ENCODE measurements around the gene FAM50B. TPM values are rescaled to one million over a fixed set of nuclear protein-coding genes. Genes with fewer than 3 reads are reported as not detected.

The FAM50B gene
- total and polyA plus RNA-seq, 2 of the 13 experiments (the other 11 are each of a cell fraction or from before 2014, with no cell fraction given), result 0.05 TPM; not detected in 1

GRCh38 chr6:3800850-3801591, 48.2 kb upstream of the FAM50B start (continued):
- TF ChIP-seq HNF4G (IDR thresholded peaks at IDR 0.05; ENCODE audit: borderline replicate concordance, low read depth, low read length) (no peak), HNF4G (CRISPR knock-in tag; IDR thresholded peaks at IDR 0.05; ENCODE audit: borderline replicate concordance, low read depth) (no peak), ZNF180 (CRISPR knock-in tag; IDR thresholded peaks at IDR 0.05; ENCODE audit: borderline replicate concordance, low read depth) (no peak), SNAPC5 (CRISPR knock-in tag; IDR thresholded peaks at IDR 0.05; ENCODE audit: borderline replicate concordance) (no peak), ISX (CRISPR knock-in tag; conservative IDR thresholded peaks at IDR 0.05) (no peak), WIZ (CRISPR knock-in tag; IDR thresholded peaks at IDR 0.05) (no peak), ZNF770 (CRISPR knock-in tag; IDR thresholded peaks at IDR 0.05) (0 out of 2 replicates have a peak, but pooled peaks have one; percentile 13), MAF1 (CRISPR knock-in tag; IDR thresholded peaks at IDR 0.05; ENCODE audit: borderline replicate concordance) (no peak), SOX13 (IDR thresholded peaks at IDR 0.05) (no peak), SOX13 (CRISPR knock-in tag; conservative IDR thresholded peaks at IDR 0.05 in 1 of 2, IDR thresholded peaks at IDR 0.05 in 1 of 2) (peak in 1 of 2 experiments; percentile 65; a peak in 1 of 4 replicates), ZBTB26 (CRISPR knock-in tag; IDR thresholded peaks at IDR 0.05; ENCODE audit: borderline replicate concordance) (0 out of 2 replicates have a peak, but pooled peaks have one; percentile 40), SETDB1 (CRISPR knock-in tag; IDR thresholded peaks at IDR 0.05; ENCODE audit: borderline replicate concordance) (no peak), POLR2A (IDR thresholded peaks at IDR 0.05; ENCODE audit: insufficient read depth in 1 of 2, low read depth in 2 of 2, low read length in 2 of 2) (no peak), MBD4 (IDR thresholded peaks at IDR 0.05; ENCODE audit: borderline replicate concordance, low read length) (no peak), SOX5 (CRISPR knock-in tag; IDR thresholded peaks at IDR 0.05; ENCODE audit: borderline replicate concordance) (peak; percentile 74; the same call in 1 of the 2 replicates), BCL6 (CRISPR knock-in tag; IDR thresholded peaks at IDR 0.05) (no peak), RCOR2 (CRISPR knock-in tag; IDR thresholded peaks at IDR 0.05) (no peak), ZNF121 (CRISPR knock-in tag; IDR thresholded peaks at IDR 0.05) (0 out of 2 replicates have a peak, but pooled peaks have one; percentile 13)

All from HepG2 (cell line).